GM21526 (cell line): ENCODE data around the gene CMTR1.

Source experiments
- ATAC-seq: cut with Tn5 transposase; IDR thresholded peaks from one replicate; pipeline ENCODE4 v1.9.1; 2021; ENCODE audit warnings: moderate library complexity; ENCODE audit not compliant: unreplicated experiment, low FRiP score

Gene CMTR1

DNA sequence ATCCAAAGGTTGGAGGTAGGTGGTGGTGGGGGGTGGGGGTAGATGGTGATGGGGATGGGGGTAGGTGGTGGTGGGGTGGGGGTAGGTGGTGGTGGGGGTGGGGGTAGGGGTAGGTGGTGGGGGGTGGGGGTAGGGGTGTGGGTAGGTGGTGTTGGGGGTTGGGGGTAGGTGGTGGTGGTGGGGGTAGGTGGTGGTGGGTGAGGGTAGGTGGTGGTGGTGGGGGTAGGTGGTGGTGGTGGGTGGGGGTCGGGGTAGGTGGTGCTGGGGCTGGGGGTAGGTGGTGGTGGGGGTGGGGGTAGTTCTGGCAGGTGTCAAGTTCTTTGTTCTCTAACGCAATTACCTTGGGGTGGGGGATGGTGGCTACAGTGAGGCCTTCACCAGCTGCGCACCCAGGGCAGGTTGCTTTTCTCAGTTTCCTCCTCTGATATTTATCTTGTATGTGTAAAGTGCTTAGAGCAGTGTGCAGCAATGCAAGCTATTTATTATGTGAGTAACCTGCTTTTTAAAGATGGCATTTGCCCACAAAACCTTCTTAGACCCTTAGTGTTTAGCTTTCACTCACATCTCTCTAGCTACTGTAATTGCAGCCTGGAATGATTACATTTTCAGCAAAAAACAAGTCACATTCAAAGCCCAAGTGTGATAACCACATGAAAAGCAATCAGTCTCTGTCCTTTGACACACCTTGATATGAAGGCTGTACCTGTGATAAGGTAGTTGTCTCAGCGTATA, 74.8 kb downstream of the CMTR1 start:
- no peak for ATAC-seq

DNA sequence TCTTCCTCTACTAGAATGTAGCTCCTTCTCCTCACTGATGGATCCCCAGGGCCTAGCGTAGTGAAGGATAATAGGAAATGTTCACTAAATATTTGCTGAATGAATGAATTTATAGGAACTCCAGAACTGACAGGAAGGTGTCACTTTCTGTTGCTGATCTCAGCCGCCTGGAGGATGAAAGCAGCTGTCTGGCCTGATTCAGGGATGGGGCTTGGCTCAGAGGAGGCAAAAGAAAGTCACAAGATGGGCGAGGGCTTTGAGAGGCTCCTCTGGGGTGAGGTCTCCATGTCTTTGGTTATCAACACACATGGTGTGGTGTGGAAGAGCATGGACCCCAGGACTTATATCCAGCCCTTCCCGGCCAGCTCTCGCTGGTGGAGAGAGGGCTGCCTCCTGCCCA, 78.2 kb downstream of the CMTR1 start:
- ATAC-seq: no peak

DNA sequence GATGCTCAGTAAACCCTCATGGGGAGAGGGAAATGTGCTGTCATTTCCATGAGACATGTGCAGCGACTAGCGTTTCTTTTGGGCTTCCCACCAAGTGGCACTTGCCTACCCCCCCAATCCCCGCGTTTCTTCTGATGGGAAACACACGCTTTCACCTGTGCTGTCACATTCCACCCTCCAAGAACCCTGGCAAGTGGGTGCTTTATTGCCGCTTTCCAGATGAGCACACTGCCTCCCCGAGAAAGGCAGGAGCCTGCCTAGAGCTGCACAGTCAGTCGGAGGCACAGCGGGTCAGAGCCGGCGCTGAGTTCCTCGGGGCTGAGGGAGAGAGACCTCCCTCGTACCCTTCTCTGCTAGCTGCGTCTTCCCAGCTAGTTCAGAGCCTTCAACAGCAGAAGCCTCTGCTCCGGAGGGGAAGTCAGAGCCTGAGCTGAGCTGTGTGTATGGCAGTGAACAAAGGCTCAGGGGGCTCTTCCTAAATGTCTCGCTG, 78.9 kb downstream of the CMTR1 start:
- no peak for ATAC-seq

DNA sequence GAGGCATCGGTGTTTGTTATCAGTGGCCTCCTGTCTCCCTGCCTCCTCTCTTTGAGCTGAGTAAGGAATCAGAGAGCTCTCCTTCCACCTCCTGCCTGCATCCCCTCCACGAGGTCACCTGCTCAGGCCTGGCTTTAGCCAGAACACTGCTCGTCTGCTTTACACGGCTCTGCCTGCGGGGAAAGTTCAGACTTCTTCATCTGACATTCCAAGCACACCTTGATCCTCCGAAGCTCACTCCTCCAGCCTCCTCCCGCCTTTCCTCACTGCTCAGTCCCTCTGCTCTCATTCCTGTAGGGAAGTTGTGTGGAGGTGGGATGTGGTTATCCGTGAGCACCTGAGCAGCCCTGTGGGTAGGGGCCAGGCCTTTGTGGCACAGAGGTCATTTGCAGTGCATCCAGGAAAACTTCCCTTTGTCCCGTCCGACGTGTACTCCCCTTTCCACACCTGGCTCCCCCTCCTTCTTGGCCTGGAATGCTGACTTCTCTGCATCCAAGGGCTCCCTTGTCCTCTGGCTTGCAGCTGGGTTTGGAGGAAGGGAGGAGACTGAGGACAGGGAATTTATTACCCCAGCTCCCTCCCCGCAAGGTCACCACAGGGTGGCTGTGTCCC, 79.5 kb downstream of the CMTR1 start:
- ATAC-seq: no peak

DNA sequence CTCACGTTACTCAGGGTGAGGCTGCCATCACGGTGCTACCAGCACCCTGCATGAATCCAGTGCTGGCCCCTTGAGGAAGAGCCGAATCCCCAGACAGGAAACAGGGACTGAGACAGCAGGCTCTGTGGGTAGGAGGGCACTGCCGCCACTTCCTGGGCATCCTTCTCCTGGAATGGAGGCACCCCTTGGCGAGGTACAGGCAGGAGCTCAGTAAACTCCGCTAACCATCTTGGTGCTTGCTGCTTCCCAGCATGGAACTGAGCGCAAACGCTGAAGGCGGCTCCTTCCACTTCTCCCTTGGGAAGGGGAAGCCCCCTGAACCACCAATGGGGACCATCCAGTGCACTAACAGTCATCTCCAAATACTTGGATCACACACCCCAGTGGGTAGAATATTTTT, 80.1 kb downstream of the CMTR1 start:
- no peak for ATAC-seq

DNA sequence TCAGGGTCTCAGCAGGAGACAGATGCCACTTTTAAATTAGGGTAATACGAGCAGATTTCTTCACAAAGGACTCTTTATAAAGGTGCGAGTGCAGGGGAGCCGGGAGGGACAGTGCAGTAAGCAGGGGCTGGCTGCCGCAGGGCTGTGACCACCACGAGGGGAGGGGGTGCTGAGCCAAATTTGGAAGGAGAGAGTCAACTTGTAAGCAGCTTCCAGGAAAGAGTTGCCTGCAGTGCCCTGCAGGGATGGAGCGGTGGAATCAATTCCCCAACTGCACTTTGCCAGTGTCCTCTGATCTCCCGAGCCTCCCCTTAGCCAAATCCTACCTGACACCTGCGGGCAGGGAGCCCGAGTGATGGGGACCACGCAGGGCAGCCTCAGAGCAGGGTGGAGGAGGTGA, 80.6 kb downstream of the CMTR1 start:
- no peak for ATAC-seq

DNA sequence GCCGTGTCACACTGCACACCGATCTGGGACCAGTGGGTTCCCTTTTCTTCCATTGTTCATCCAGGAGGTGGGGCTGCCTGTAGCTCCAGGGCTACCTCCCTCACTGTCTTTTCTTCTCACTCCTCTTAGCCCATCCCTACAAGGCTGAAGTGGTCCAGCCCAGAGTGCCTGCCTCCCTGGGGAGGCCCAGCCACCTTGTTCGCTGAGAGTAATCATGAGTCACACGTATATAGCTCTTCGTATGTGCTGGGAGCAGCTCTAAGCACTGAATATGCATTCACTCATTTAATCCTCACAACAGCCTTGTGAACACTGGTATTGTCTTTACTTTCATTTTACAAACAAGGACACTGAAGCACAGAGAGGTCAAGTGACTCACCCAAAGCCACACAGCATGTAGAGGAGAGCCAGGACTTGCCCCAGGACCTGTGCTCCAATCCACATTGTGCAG, 81.3 kb downstream of the CMTR1 start:
- no peak for ATAC-seq

DNA sequence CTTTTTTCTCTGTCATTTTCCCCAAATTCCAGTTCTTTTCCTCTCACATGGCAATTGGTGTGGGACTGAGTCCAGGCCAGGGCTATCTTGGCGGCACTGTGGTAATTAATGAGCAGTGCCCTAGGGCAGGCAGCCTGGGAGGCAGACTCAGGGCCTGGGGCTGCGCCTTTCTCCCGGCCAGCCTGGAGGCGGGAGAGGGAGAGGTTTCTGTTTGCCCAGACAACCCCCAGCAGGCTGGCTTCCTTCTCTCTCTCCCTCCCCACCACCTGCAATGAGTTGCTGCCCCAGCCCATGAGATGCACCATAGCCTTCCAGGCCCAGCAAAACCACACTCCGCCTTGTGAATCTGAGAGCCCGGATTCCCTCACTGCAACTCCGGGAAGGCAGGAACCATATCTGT, 81.8 kb downstream of the CMTR1 start:
- no peak for ATAC-seq

DNA sequence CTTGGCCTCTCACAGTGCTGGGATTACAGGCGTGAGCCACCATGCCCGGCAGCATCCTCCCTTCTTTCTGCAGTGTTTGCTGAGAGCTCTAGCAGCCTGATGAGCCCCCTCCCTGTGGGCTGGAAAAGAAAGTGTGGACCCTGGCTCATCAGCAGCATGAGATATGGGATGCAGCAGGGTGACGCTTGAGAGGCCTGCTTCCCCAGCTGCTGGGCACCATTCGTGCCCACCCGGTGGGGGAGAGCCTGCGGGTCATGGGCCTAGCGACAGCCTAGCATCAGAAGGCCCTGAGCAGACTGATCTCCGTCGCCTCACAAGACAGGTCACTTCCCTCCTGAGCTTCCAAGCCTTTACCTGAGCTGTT, 82.7 kb downstream of the CMTR1 start:
- no peak for ATAC-seq

DNA sequence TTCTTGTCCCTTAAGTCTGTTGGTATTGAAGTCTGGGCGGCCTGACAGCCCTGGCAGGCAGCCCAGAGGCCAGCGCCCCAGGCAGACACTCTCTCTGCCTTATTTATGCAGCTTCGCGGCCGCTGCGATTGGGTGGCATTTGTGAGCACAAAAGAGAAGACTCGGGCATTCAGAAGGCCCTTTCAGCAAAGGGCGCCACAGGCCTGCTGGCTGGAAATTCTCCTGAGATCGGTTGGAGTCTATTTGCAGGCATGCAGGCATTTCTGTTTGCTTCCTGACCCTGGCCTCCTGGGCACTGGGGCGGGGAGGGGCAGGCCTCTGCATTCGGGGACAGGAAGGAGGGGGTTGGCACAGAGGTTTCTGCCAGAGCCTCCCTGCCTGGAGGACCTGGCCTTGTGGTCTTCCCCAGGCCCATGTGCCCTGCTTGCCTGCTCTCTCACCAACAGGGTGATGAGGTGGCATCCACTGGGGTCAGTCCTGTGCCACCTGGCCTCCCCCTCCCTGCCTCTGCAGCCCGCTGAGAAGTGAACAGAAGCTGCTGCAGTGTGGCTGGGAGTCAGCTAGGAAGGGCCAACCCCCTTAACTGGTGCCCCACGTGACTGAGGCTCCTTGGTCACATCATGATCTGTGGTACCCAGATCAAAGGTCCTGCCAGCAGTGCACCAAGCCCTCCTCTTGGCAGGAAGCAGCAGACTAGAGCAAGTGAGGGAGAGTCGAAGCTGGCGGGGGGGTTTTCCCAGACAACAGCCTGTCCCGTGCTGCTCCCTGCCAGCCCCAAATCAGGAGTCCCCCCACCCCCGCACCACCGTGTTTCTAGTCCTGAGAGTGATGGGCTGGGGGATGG, 83.3 kb downstream of the CMTR1 start:
- ATAC-seq: no peak

DNA sequence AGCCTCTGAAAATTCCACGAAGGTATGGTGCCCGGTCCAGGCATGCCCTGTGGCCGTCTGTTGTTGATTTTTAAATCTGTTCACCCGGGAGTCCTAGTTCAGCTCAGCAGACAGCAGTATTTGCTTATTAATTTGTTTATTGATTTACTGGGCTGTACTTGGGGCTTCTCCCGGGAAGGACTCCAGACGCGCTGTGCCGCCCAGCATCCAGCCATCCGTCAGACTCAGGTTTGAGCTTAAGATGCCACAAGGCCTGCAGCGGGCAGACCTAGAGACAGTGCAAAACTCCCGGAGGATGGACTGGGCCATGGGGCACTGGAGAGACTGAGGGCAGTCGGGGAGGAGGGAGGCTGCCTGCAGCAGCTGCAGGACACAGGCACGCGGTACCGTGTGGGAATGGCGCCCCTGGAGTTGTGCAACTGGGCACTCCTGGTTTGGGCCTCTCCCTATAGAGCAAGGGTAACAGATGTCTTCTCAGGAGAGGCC, 83.9 kb downstream of the CMTR1 start:
- ATAC-seq: no peak

DNA sequence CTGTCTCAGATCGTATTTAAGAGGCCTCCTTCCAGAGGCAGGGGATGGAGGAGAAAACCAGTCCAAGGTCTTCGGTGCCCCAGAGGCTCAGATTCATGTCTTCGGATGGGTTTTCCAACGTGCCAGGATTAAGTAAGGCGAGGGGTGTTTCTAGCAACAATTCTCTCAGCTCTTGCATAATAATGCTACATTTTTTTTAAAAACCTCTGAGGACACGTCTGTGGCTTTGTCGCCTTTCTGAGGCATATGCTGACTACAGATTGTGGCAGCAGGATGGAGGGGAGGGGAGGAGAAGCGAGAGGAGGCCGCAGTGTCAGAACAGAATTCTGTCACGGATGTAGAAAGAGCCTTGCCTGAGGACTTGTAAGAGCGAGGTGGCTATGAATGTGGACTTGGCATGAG, 84.4 kb downstream of the CMTR1 start:
- no peak for ATAC-seq

DNA sequence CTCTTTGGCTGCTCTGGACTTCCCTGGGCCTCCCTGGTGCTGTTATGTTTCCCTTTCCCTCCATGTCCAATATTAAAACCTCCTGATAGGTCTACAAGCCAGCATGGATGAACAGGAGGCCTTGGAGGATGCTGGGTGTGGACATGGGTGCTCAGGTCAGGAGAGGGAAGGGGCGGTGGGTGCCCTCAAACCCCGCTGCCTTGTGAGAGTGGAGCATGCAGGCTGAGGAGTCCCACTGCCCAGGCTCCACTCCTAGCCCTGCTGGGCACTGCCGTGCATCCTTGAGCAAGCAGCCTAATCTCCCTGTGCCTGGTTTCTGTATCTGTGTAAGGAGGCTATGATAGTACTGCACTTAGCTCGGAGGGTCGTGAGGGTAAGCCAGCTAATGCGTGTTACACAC, 85.1 kb downstream of the CMTR1 start:
- ATAC-seq: no peak

DNA sequence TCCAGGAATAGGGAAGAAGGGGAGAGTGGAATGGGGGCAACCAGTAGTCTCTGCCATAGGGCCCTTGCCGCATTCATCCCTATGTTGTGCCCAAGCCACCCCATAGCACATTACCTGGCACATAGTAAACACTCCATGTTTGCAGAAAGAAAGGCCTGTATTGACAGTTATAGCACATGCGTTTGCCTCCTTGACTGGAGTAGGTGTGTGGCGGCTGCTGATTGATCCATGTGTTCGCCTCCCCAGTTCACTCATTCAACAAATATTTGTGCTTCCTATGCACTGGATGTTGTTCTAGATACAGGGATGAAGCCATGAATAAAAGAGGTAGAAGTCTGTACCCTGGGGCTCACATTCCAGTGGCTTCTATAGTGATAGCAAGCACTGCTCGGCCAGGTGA, 86.4 kb downstream of the CMTR1 start:
- ATAC-seq: no peak

DNA sequence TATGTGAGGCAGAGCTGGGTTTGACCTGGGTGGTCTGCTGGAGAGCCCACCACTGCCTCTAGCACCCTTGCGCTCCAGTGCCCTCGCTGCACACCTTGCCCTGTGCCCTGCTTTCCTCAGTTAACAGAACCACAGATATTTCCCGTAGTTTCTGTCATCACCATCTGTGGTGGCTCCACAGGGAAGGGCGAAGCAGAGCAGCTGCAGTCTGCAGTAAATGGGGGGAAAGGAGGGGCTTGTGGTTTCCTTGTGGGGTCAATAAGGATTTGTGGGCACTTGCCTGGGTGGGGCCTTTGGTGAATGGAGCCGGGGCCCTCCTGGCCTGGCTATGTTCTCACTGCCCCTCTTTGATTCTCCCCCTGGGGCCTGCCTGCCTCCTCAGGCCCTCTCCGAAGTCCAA, 87.9 kb downstream of the CMTR1 start:
- no peak for ATAC-seq

DNA sequence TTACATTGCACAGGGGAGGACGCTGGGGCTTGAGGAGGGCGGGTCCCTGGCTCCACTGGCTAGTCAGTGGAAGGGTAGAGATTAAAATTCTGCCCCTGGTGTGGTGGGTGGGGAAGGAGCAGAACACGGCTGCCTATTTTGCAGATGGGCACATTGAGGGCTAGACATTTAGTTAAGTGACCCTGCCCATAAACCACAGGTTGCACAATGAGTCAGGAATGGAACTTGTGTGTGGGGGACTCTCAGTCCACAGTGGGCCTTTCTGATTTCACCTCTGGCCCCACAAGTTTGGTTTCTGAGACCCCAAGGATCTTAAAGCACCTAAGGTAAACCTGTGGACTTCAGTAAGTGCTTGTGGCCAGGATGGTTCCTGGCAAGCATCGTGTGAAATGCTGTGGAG, 88.7 kb downstream of the CMTR1 start:
- ATAC-seq: no peak

DNA sequence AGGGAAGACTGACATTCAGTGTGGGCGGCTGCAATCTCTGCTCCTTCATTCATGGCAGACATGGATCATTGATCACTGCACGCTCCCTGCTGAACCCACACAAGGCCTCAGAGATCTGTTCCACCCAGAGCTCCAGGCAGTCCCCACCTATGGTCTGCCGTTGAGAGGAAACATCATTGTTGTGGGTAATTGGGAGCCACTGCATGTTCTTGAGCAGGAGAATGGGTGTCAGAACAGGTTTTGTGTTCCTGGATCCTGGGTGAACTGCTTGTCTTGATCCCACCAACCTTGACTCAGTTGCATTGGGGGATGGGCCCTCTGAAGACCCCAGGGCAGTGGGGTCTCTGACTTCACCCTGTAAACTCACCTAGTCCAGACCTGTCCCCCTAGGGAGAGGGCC, 89.8 kb downstream of the CMTR1 start:
- no peak for ATAC-seq

DNA sequence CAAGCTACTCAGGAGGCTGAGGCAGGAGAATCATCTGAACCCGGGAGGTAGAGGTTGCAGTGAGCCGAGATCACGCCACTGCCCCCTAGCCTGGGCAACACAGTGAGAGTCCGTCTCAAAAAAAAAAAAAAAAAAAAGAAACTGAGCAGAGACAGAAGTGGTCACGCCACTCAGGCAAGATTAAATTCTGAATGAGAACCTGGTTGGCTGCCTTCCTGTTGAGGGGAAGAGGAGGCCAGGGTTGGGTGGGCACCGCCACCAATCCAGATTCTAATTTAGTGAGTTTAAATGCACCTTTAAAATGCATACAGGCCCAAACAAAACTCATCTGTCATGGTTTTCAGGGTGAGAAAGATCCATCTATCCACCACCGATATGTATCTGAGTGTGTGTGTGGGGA, 90.4 kb downstream of the CMTR1 start:
- no peak for ATAC-seq

DNA sequence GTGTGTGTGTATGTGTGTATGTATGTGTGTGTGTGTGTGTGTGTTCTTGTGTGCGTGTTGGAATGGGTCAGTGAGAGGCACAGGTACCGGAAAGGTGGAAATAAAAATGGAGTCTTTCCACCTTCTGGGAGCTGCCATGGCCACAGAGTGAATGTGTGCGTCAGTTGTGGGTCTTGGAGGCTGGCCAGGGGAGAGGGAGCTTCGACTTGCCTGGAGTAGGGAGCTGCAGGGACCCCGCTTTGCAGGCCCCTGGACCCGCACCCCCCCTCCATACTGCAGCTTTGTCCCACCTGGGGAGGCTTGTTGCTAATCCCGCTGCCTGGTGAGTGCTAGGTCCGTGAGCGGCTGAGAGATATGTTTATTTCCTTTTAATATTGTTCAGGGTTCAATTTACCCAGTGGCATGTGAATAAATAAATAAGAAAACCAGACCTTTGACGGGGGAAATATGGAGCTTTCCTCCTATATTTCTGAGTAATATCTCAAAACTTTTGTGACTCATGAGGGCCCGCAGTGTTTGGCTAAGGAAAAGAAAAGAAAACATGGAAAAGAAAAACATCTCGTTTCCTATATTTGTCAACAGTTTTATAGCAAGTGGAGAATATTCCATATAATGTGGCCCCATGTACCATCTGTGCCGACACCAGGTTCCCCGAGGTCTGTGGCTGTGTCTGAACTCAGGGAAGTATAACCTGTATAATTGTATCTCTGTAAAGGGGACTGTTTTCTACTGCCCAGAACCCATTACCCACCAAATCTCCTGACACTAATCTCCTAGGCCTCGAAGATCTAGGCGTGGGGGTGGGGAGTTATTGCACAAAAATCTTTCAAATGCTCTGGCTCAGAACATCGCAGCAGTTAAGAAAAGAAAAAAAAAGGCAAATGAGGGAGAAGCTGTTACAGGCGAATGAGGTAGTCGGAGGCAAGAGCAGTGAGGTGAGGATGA, 91.3 kb downstream of the CMTR1 start:
- no peak for ATAC-seq

DNA sequence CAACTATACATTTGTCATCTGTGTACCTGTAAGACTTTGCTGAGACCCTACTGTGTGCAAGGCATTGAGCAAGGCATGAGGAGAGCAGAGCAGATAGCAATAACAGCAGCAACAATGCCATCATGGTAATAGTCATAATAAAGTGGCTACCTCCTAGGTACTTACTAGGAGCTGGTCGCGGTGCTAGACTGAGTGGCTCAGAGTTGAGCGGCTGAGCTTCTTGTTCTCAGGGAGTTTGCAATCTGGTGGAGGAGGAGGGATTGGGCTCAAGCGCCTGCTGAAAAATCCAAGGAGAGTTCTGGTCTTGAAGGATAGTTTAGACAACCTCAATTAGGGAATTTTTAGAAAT, 91.9 kb downstream of the CMTR1 start:
- no peak for ATAC-seq
